Keratinocyte (primary cell): ENCODE measurements around the gene USP34. TPM values are rescaled to one million over a fixed set of nuclear protein-coding genes. Genes with fewer than 3 reads are reported as not detected.

Experiments
- DNase-seq: peaks from one replicate; pipeline ENCODE4 v3.0.0-alpha.2; 2011; ENCODE audit warnings: low read depth, missing footprints, low spot score
- FAIRE-seq: peaks from 2 replicates; lab custom pipeline; 2011; peaks lifted over from hg19 to GRCh38; lab: Jason Lieb, UNC
- H2AFZ ChIP-seq: 2 replicates; pipeline ENCODE4 v1.6.0; 2012; ENCODE audit warnings: low read length, control low read depth, inconsistent platforms; ENCODE audit not compliant: control insufficient read depth
- H3K27ac ChIP-seq: 2 replicates; pipeline ENCODE4 v1.5.1; 2011; ENCODE audit warnings: low read length; ENCODE audit not compliant: control insufficient read depth, insufficient read depth
- H3K27me3 ChIP-seq: 3 replicates; pipeline ENCODE4 v1.6.0; 2011; ENCODE audit warnings: low read length; ENCODE audit not compliant: control insufficient read depth, insufficient read depth; ENCODE audit errors: extremely low read depth
- H3K36me3 ChIP-seq, 2 experiments: 2 replicates in 1 of 2; 3 replicates in 1 of 2; pipeline ENCODE4 v1.5.1; 2011; ENCODE audit warnings: low read length in 2 of 2, mild to moderate bottlenecking in 1 of 2; ENCODE audit not compliant: control insufficient read depth in 2 of 2, insufficient read depth in 2 of 2; ENCODE audit errors: extremely low read depth in 1 of 2
- H3K4me1 ChIP-seq: 3 replicates; pipeline ENCODE4 v1.5.1; 2011; ENCODE audit warnings: low read length; ENCODE audit not compliant: control insufficient read depth, insufficient read depth; ENCODE audit errors: extremely low read depth
- H3K4me2 ChIP-seq: 3 replicates; pipeline ENCODE4 v1.6.0; 2011; ENCODE audit warnings: low read depth, low read length; ENCODE audit not compliant: control insufficient read depth, insufficient read depth; ENCODE audit errors: extremely low read depth
- H3K4me3 ChIP-seq, 3 experiments: fragments of 200-600 bp in 1 of 3; sonication (generic) in 1 of 3; 2 replicates in 2 of 3; 3 replicates in 1 of 3; pipeline ENCODE4 v1.5.1; 2011 to 2016; ENCODE audit warnings: low read length in 3 of 3, mild to moderate bottlenecking in 3 of 3, control low read depth in 2 of 3, inconsistent platforms in 1 of 3, low read depth in 1 of 3, mixed read lengths in 1 of 3, mixed run types in 1 of 3, moderate library complexity in 1 of 3; ENCODE audit not compliant: control insufficient read depth in 2 of 3, insufficient read depth in 2 of 3; ENCODE audit errors: extremely low read depth in 1 of 3
- H3K79me2 ChIP-seq: 2 replicates; pipeline ENCODE4 v1.6.0; 2012; ENCODE audit warnings: low read length; ENCODE audit not compliant: control insufficient read depth, insufficient read depth
- H3K9ac ChIP-seq: 3 replicates; pipeline ENCODE4 v1.6.0; 2011; ENCODE audit warnings: low read length; ENCODE audit not compliant: control insufficient read depth, insufficient read depth; ENCODE audit errors: extremely low read depth
- H3K9me1 ChIP-seq: 3 replicates; pipeline ENCODE4 v1.6.0; 2011; ENCODE audit warnings: low read length; ENCODE audit not compliant: control insufficient read depth, insufficient read depth; ENCODE audit errors: extremely low read depth
- H3K9me3 ChIP-seq: 2 replicates; pipeline ENCODE4 v1.5.1; 2012; ENCODE audit warnings: low read depth, low read length; ENCODE audit not compliant: control insufficient read depth
- H4K20me1 ChIP-seq: 3 replicates; pipeline ENCODE4 v1.6.0; 2011; ENCODE audit warnings: low read length; ENCODE audit not compliant: control insufficient read depth, insufficient read depth; ENCODE audit errors: extremely low read depth
- EZH2 ChIP-seq: IDR thresholded peaks from one replicate; pipeline ENCODE4 v1.6.1; 2012; ENCODE audit warnings: inconsistent platforms, mild to moderate bottlenecking, low read length, moderate library complexity
- dilution Hi-C: fragments of 300-500 bp; cut with MboI; formaldehyde crosslinking; loops from one replicate; pipeline ENCODE4 v1.7.0; 2020; ENCODE audit warnings: low sequenced_read_pairs; ENCODE audit not compliant: extremely low pct_ligation_motif_present
- polyA plus RNA-seq, 5 experiments: library from polyadenylated mRNA; depleted of rRNA in 3 of 5; stranded (reverse) in 3 of 5; stranded (forward) in 1 of 5; unstranded in 1 of 5; fragments of >200 nt; gene quantifications; 1 replicate in 1 of 5; 2 replicates in 3 of 5; 3 replicates in 1 of 5; pipeline versions ENCODE4 v1.2.1 to v1.2.3, GENCODE V29; 2011 to 2012; ENCODE audit warnings: missing spikeins in 2 of 5, low read depth in 1 of 5, low replicate concordance in 1 of 5
- TF ChIP-seq, protein P1 (sequence below), 3 experiments: IDR thresholded peaks in 1 of 3; conservative IDR thresholded peaks in 1 of 3; optimal IDR thresholded peaks in 1 of 3; 2 replicates in 2 of 3; 3 replicates in 1 of 3; pipeline versions ENCODE3 to v1.5.1; 2011; ENCODE audit warnings: low read length in 3 of 3, mild to moderate bottlenecking in 3 of 3, moderate library complexity in 2 of 3, control low read depth in 1 of 3, inconsistent platforms in 1 of 3; ENCODE audit not compliant: insufficient read depth in 2 of 3; ENCODE audit errors: extremely low read depth in 1 of 3

The USP34 gene
- polyA plus RNA-seq, 1 donor (not counting 4 experiments of a cell fraction or from before 2014, with no cell fraction given) = 54.7 TPM

DNA sequence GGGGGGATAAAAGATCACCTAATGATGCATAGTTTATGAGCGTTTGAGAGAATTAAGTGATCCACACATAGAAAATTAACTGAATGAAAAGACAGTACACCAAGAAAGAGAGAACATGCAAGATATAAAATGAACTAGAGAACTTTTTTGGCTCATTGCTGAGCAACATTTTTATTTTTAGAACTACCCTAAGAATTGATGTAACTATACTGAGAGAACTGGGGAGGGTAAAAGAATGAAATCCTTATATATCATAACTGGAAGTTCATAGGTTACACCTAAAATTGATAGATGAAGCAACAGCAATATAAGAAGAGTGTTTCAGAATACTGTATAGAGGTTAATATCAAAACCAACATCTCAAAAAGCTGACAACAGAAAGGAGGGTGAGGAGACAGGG, 55.6 kb downstream of the USP34 start:
- Histone ChIP-seq H3K9me1 (no peaks in the 10 kb centered on the region), H3K9ac (no peak overlapping the region), H3K27ac (no peak overlapping the region), H3K27me3 (no peaks in the 10 kb centered on the region), H3K9me3 (no peaks in the 10 kb centered on the region), H3K4me1 (no peaks in the 10 kb centered on the region), H3K36me3 (peaks cover 3 to 4% of the 10 kb centered on the region in 2 experiments), H3K4me2 (no peak overlapping the region), H3K4me3 (no peak overlapping the region), H4K20me1 (peaks cover 6% of the 10 kb centered on the region), H2AFZ (no peak overlapping the region), H3K79me2 (peaks cover 42% of the 10 kb centered on the region)
- DNase-seq = no peak
- FAIRE-seq = no peak
- dilution Hi-C loops = no loop called here
- TF ChIP-seq, protein P1, sequence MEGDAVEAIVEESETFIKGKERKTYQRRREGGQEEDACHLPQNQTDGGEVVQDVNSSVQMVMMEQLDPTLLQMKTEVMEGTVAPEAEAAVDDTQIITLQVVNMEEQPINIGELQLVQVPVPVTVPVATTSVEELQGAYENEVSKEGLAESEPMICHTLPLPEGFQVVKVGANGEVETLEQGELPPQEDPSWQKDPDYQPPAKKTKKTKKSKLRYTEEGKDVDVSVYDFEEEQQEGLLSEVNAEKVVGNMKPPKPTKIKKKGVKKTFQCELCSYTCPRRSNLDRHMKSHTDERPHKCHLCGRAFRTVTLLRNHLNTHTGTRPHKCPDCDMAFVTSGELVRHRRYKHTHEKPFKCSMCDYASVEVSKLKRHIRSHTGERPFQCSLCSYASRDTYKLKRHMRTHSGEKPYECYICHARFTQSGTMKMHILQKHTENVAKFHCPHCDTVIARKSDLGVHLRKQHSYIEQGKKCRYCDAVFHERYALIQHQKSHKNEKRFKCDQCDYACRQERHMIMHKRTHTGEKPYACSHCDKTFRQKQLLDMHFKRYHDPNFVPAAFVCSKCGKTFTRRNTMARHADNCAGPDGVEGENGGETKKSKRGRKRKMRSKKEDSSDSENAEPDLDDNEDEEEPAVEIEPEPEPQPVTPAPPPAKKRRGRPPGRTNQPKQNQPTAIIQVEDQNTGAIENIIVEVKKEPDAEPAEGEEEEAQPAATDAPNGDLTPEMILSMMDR (optimal IDR thresholded peaks at IDR 0.05 in 1 of 3, IDR thresholded peaks at IDR 0.05 in 1 of 3, conservative IDR thresholded peaks at IDR 0.05 in 1 of 3; ENCODE audit: extremely low read depth in 1 of 3, insufficient read depth in 2 of 3, low read length in 3 of 3) = no peak

DNA sequence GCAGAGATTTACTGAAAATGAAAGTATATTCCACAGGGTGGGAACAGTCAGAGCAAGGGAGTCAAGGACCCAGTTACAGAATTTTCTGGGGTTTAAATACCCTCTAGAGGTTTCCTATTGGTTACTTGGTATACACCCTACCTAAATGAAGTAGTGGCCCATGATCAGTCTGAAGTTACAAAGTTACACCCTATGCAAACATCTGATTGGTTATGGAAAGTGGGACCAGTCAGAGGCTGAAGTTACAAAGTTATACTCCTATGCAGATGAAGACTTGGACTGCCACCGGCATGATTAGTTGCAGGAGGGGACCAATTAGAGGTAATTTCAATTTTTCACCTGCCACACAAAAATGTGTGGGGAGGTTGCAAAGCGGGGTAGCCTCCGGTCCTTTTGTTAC, 56.2 kb downstream of the USP34 start:
- Histone ChIP-seq H3K27ac (no peak overlapping the region), H3K4me2 (no peak overlapping the region), H4K20me1 (peaks cover 6% of the 10 kb centered on the region), H3K79me2 (peaks cover 45% of the 10 kb centered on the region), H2AFZ (no peak overlapping the region), H3K36me3 (peaks cover 3 to 4% of the 10 kb centered on the region in 2 experiments), H3K4me3 (no peak overlapping the region), H3K4me1 (no peaks in the 10 kb centered on the region), H3K9me1 (no peaks in the 10 kb centered on the region), H3K27me3 (no peaks in the 10 kb centered on the region), H3K9me3 (no peaks in the 10 kb centered on the region), H3K9ac (no peak overlapping the region)
- TF ChIP-seq, protein P1 (optimal IDR thresholded peaks at IDR 0.05 in 1 of 3, IDR thresholded peaks at IDR 0.05 in 1 of 3, conservative IDR thresholded peaks at IDR 0.05 in 1 of 3; ENCODE audit: extremely low read depth in 1 of 3, insufficient read depth in 2 of 3, low read length in 3 of 3) = no peak
- TF ChIP-seq EZH2 = no peak
- dilution Hi-C loops = no loop called here
- no peak for DNase-seq
- FAIRE-seq = no peak
